ENCODE data around the gene ATP6V0A1. TPM values are rescaled to one million over a fixed set of nuclear protein-coding genes. Genes with fewer than 3 reads are reported as not detected.

The ATP6V0A1 gene
- total RNA-seq, 1 experiment from 2014 or later = 0.07 TPM

DNA sequence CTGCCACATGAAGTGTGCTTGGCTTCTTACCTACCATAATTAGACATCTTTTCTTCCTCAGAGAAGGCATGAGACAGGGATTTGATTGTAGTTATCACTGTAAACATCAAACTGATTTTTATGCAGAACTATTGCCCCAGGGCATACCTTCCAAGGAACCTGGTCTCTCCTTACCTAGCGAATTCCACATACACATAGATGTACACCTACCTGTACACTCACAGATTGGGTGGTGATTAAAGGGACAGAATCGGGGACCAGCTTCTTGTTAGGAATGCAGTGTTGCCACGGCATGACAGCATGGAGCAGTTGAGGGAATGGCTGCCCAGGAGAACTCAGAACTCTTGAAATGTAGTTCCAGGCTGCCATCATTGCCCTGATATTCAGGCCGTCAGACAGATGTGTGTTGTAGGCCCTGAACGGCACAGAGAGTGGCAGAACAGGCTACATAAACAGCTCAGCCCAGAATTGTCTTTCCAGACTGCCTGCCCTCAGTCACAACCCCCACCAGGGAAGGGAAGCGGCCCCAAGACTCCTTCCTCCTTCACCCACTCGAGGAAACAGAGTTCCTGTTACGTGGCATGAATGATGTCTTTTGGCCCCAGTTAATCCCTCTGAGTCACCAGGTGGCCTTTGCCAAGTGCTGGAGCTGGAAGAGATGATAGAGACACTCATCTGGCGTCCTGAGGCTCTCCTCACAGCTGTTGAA lies 59.5 kb downstream of the ATP6V0A1 start:
- Histone ChIP-seq H3K9me3 (ENCODE audit: low read length) (no peaks in the 10 kb centered on the region), H3K4me1 (ENCODE audit: insufficient read depth, low read length) (peaks cover 30% of the 10 kb centered on the region), H4K20me1 (ENCODE audit: low read length) (no peaks in the 10 kb centered on the region), H3K4me3 (ENCODE audit: low read length) (no peak overlapping the region), H3F3A (ENCODE audit: low read length, unreplicated experiment) (no peaks in the 10 kb centered on the region), H3K4me2 (ENCODE audit: low read length) (0 out of 2 replicates have a peak overlapping the region, but pooled peaks have one; percentile 40), H3K27me3 (ENCODE audit: low read length) (no peaks in the 10 kb centered on the region), H2AFZ (ENCODE audit: low read length) (no peak overlapping the region), H3K36me3 (ENCODE audit: low read depth, low read length) (no peaks in the 10 kb centered on the region; the same call in 1 of the 2 replicates), H3K9me2 (replicated peaks; ENCODE audit: low read length) (no peaks in the 10 kb centered on the region), H3K79me2 (ENCODE audit: low read length) (no peaks in the 10 kb centered on the region), H3K9ac (ENCODE audit: low read length) (no peak overlapping the region), H3K27ac (ENCODE audit: low read length) (no peak overlapping the region)
- DNase-seq (peak; percentile 89), ATAC-seq (peak; percentile 51)
- ChIA-PET CTCF (interaction anchor here (0.6 kb wide), 3 partner anchors 451 to 582 kb away, joined by 3 to 19 read pairs (median 4); no protein-coding TSS in a partner anchor), POLR2A (ENCODE audit: unreplicated experiment) (interaction anchor here (0.7 kb wide), 1 partner anchor 415 kb away, joined by 5 read pairs; no protein-coding TSS in a partner anchor)
- BruUV-seq (replicated peaks) = no TSS peak
- no peak for TF ChIP-seq EZH2phosphoT487 (IDR thresholded peaks at IDR 0.05; ENCODE audit: borderline replicate concordance, low read length)
- TF ChIP-seq, protein P1, sequence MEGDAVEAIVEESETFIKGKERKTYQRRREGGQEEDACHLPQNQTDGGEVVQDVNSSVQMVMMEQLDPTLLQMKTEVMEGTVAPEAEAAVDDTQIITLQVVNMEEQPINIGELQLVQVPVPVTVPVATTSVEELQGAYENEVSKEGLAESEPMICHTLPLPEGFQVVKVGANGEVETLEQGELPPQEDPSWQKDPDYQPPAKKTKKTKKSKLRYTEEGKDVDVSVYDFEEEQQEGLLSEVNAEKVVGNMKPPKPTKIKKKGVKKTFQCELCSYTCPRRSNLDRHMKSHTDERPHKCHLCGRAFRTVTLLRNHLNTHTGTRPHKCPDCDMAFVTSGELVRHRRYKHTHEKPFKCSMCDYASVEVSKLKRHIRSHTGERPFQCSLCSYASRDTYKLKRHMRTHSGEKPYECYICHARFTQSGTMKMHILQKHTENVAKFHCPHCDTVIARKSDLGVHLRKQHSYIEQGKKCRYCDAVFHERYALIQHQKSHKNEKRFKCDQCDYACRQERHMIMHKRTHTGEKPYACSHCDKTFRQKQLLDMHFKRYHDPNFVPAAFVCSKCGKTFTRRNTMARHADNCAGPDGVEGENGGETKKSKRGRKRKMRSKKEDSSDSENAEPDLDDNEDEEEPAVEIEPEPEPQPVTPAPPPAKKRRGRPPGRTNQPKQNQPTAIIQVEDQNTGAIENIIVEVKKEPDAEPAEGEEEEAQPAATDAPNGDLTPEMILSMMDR (conservative IDR thresholded peaks at IDR 0.05; ENCODE audit: low read depth, low read length) = no peak
- no peak for TF ChIP-seq EZH2 (IDR thresholded peaks at IDR 0.05; ENCODE audit: low read length, unreplicated experiment)
- intact Hi-C loops (cut with micrococcal nuclease) = no loop called here

DNA sequence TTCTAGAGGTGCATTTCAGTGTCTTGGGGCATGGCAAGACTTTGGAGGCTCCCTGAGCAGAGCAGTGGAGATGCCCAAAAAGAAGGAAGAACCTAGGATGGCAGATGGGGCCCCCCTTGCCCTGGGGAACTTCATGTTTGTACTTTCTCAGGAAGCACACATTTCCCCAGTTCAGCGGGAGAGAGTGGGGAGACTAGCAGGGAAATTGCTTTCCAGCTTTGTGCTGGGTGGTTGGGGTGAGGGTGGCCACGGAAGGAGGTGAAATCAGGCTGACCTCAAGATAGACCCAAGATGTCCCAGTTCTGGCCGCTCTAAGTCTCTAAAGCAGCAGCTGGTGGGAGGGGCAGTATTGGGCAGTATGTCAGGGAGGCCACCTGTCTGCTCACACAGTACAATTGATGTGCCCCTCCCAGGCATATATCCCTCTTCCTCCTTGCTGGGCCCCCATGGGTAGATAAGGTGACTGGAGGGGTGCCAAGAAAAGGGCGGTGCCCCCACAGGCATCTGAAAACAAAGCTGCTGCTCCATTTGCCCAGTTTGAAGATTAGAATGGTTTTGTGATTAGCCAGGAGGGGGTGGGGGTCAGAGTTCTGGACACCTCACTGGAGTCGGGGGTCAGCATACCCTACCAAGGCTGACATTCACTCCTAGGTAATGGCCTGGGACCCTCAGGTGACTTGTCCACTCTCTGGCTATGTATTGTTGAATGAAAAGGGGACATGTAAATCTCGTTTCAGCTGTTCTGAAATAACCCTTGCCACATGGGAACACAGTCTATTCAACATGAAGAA lies 60.3 kb downstream of the ATP6V0A1 start:
- H3K27ac ChIP-seq (ENCODE audit: low read length) = peak overlapping the region; percentile 74
- ChIA-PET CTCF (interaction anchor here (0.6 kb wide), 2 partner anchors 511 to 583 kb away, joined by 4 to 19 read pairs; no protein-coding TSS in a partner anchor), POLR2A (ENCODE audit: unreplicated experiment) (interaction anchor here (0.5 to 0.7 kb wide), 3 partner anchors 16 to 507 kb away, joined by 3 to 5 read pairs (median 3); no protein-coding TSS in a partner anchor)
- H2AFZ ChIP-seq (ENCODE audit: low read length) = no peak overlapping the region
- peak overlapping the region; percentile 37; the same call in 1 of the 2 replicates for H3K9ac ChIP-seq (ENCODE audit: low read length)
- peak overlapping the region; percentile 40 for H3K4me2 ChIP-seq (ENCODE audit: low read length)
- no peaks in the 10 kb centered on the region for H3K79me2 ChIP-seq (ENCODE audit: low read length)
- H3K4me3 ChIP-seq (ENCODE audit: low read length) = no peak overlapping the region
- ATAC-seq = no peak
- H4K20me1 ChIP-seq (ENCODE audit: low read length) = no peaks in the 10 kb centered on the region
- TF ChIP-seq, protein P1 (conservative IDR thresholded peaks at IDR 0.05; ENCODE audit: low read depth, low read length) = no peak
- TF ChIP-seq EZH2 (IDR thresholded peaks at IDR 0.05; ENCODE audit: low read length, unreplicated experiment) (no peak), EZH2phosphoT487 (IDR thresholded peaks at IDR 0.05; ENCODE audit: borderline replicate concordance, low read length) (no peak)
- DNase-seq = no peak
- no peaks in the 10 kb centered on the region for H3K9me3 ChIP-seq (ENCODE audit: low read length)
- H3K4me1 ChIP-seq (ENCODE audit: insufficient read depth, low read length) = peaks cover 30% of the 10 kb centered on the region
- intact Hi-C loops (cut with micrococcal nuclease) = no loop called here
- no peaks in the 10 kb centered on the region for H3K9me2 ChIP-seq (replicated peaks; ENCODE audit: low read length)
- BruUV-seq (replicated peaks) = no TSS peak
- H3K36me3 ChIP-seq (ENCODE audit: low read depth, low read length) = no peaks in the 10 kb centered on the region; the same call in 1 of the 2 replicates
- H3K27me3 ChIP-seq (ENCODE audit: low read length) = no peaks in the 10 kb centered on the region
- no peaks in the 10 kb centered on the region for H3F3A ChIP-seq (ENCODE audit: low read length, unreplicated experiment)

Measured in PC-3 (cell line).